H1 (cell line): ENCODE results near the gene AP3D1. TPM values are rescaled to one million over a fixed set of nuclear protein-coding genes. Genes with fewer than 3 reads are reported as not detected.
A peak's percentile ranks its signal among the peaks of the same experiment; 100 is the strongest.

ENCODE experiments used
- CTCF ChIA-PET: fragments of 300-600 bp; sonication (Branson Sonifier 250); formaldehyde crosslinking; loops from one replicate; lab custom pipeline; 2021; ENCODE audit not compliant: partially characterized antibody; lab: Charles Lee
- POLR2A ChIA-PET: fragments of 300-600 bp; sonication (Branson Sonifier 250); formaldehyde crosslinking; loops from one replicate; lab custom pipeline; 2021; ENCODE audit warnings: inconsistent platforms; ENCODE audit not compliant: partially characterized antibody; lab: Charles Lee
- DNase-seq, 2 experiments: peaks; one replicate each; pipeline versions ENCODE4 v3.0.0 to v3.0.0-alpha.2; 2010 to 2022; ENCODE audit warnings: low spot score in 2 of 2, low read depth in 1 of 2, mixed read lengths in 1 of 2
- FAIRE-seq: peaks from 2 replicates; lab custom pipeline; 2011; peaks lifted over from hg19 to GRCh38; lab: Jason Lieb, UNC
- H2AFZ ChIP-seq: 2 replicates; pipeline ENCODE4 v1.8.1; 2012; ENCODE audit warnings: low read length, inconsistent platforms
- H2AK5ac ChIP-seq: 2 replicates; pipeline ENCODE4 v1.6.1; 2013; ENCODE audit warnings: low read depth, low read length
- H2BK120ac ChIP-seq: replicated peaks from 2 replicates; pipeline ENCODE3; 2013; ENCODE audit warnings: low read depth, low read length, inconsistent platforms
- H2BK12ac ChIP-seq: 2 replicates; pipeline ENCODE4 v1.6.1; 2013; ENCODE audit warnings: low read depth, low read length
- H2BK15ac ChIP-seq: 2 replicates; pipeline ENCODE4 v1.6.1; 2013; ENCODE audit warnings: low read length
- H2BK20ac ChIP-seq: 2 replicates; pipeline ENCODE4 v1.6.1; 2013; ENCODE audit warnings: low read length
- H2BK5ac ChIP-seq: 2 replicates; pipeline ENCODE4 v1.6.1; 2013; ENCODE audit warnings: low read depth, low read length
- H3K14ac ChIP-seq: 2 replicates; pipeline ENCODE4 v1.6.1; 2013; ENCODE audit warnings: inconsistent platforms; ENCODE audit not compliant: insufficient read length
- H3K18ac ChIP-seq: 2 replicates; pipeline ENCODE4 v1.6.1; 2013; ENCODE audit warnings: low read length; ENCODE audit errors: extremely low read depth
- H3K23ac ChIP-seq: 2 replicates; pipeline ENCODE4 v1.6.1; 2013; ENCODE audit warnings: inconsistent platforms; ENCODE audit not compliant: insufficient read length
- H3K23me2 ChIP-seq: 2 replicates; pipeline ENCODE4 v1.6.1; 2013; ENCODE audit warnings: low read depth, low read length
- H3K27ac ChIP-seq: 2 replicates; pipeline ENCODE4 v1.6.1; 2011; ENCODE audit warnings: low read depth, low read length, inconsistent platforms
- H3K27me3 ChIP-seq, 4 experiments: replicated peaks in 1 of 4; 1 replicate in 1 of 4; 2 replicates in 3 of 4; pipeline versions ENCODE4 v1.6.1 to v1.8.1; 2011 to 2013; ENCODE audit warnings: low read length in 3 of 4, mild to moderate bottlenecking in 3 of 4, inconsistent platforms in 2 of 4, mixed read lengths in 2 of 4, moderate library complexity in 1 of 4; ENCODE audit not compliant: control insufficient read depth in 3 of 4, insufficient read depth in 3 of 4; ENCODE audit errors: extremely low read depth in 1 of 4
- H3K36me3 ChIP-seq, 4 experiments: 2 replicates each; pipeline versions ENCODE4 v1.6.1 to v1.8.1; 2011 to 2013; ENCODE audit warnings: mild to moderate bottlenecking in 4 of 4, low read length in 3 of 4, moderate library complexity in 2 of 4, control low read depth in 1 of 4, inconsistent platforms in 1 of 4; ENCODE audit not compliant: insufficient read depth in 4 of 4, control insufficient read depth in 2 of 4
- H3K4ac ChIP-seq: replicated peaks from 2 replicates; pipeline ENCODE3; 2013; ENCODE audit warnings: low read length, low read depth, mixed read lengths, inconsistent platforms; ENCODE audit not compliant: insufficient read length
- H3K4me1 ChIP-seq, 4 experiments: replicated peaks in 1 of 4; 1 replicate in 1 of 4; 2 replicates in 3 of 4; pipeline versions ENCODE4 v1.6.1 to v1.8.1; 2011 to 2013; ENCODE audit warnings: low read length in 3 of 4, inconsistent platforms in 2 of 4, mixed read lengths in 1 of 4; ENCODE audit not compliant: insufficient read depth in 4 of 4, control insufficient read depth in 3 of 4
- H3K4me2 ChIP-seq, 2 experiments: 2 replicates each; pipeline versions ENCODE4 v1.6.1 to v1.8.1; 2011 to 2013; ENCODE audit warnings: low read depth in 2 of 2, low read length in 2 of 2, control low read depth in 1 of 2, inconsistent platforms in 1 of 2, mild to moderate bottlenecking in 1 of 2; ENCODE audit not compliant: insufficient read depth in 1 of 2
- H3K4me3 ChIP-seq, 4 experiments: fragments of 200-600, 300-600 bp in 1 of 4; sonication (generic), shearing (Covaris generic), sonication (Bioruptor Twin) in 1 of 4; 2 replicates each; pipeline versions ENCODE4 v1.5.1 to v1.8.1; 2011 to 2016; ENCODE audit warnings: low read length in 4 of 4, low read depth in 3 of 4, control low read depth in 2 of 4, inconsistent platforms in 2 of 4, mild to moderate bottlenecking in 2 of 4, mixed read lengths in 1 of 4, moderate library complexity in 1 of 4; ENCODE audit not compliant: insufficient read depth in 2 of 4; ENCODE audit errors: extremely low read depth in 1 of 4
- H3K56ac ChIP-seq: replicated peaks from 2 replicates; pipeline ENCODE3; 2013; ENCODE audit warnings: low read depth, mild to moderate bottlenecking, mixed read lengths, low read length, inconsistent platforms; ENCODE audit not compliant: insufficient read length
- H3K79me1 ChIP-seq: 2 replicates; pipeline ENCODE4 v1.6.1; 2013; ENCODE audit warnings: low read depth, low read length, control low read depth
- H3K79me2 ChIP-seq, 2 experiments: 2 replicates each; pipeline versions ENCODE4 v1.6.1 to v1.8.1; 2012 to 2013; ENCODE audit warnings: low read length in 2 of 2, mild to moderate bottlenecking in 2 of 2, inconsistent platforms in 1 of 2; ENCODE audit not compliant: insufficient read depth in 2 of 2, control insufficient read depth in 1 of 2
- H3K9ac ChIP-seq, 4 experiments: replicated peaks in 1 of 4; 1 replicate in 1 of 4; 2 replicates in 3 of 4; pipeline versions ENCODE4 v1.6.1 to v1.8.1; 2011 to 2013; ENCODE audit warnings: low read depth in 3 of 4, low read length in 3 of 4, control low read depth in 2 of 4, mild to moderate bottlenecking in 2 of 4, moderate library complexity in 2 of 4, inconsistent platforms in 1 of 4; ENCODE audit errors: extremely low read depth in 1 of 4
- H3K9me3 ChIP-seq, 2 experiments: 2 replicates each; pipeline versions ENCODE4 v1.6.1 to v1.8.1; 2012 to 2013; ENCODE audit warnings: mild to moderate bottlenecking in 2 of 2, moderate library complexity in 2 of 2, control low read depth in 1 of 2, inconsistent platforms in 1 of 2, low read depth in 1 of 2, low read length in 1 of 2, mixed read lengths in 1 of 2; ENCODE audit not compliant: insufficient read depth in 2 of 2
- H4K20me1 ChIP-seq, 2 experiments: replicated peaks in 1 of 2; 2 replicates each; pipeline versions ENCODE3 to v1.8.1; 2011 to 2013; ENCODE audit warnings: inconsistent platforms in 2 of 2, low read length in 2 of 2, mild to moderate bottlenecking in 1 of 2; ENCODE audit not compliant: insufficient read depth in 2 of 2, control insufficient read depth in 1 of 2
- H4K5ac ChIP-seq: 2 replicates; pipeline ENCODE4 v1.6.1; 2013; ENCODE audit warnings: low read length, low read depth, mixed read lengths, inconsistent platforms; ENCODE audit not compliant: insufficient read length
- H4K8ac ChIP-seq: 2 replicates; pipeline ENCODE4 v1.8.0; 2013; ENCODE audit warnings: mild to moderate bottlenecking, moderate library complexity, low read length, inconsistent platforms; ENCODE audit not compliant: insufficient read depth; ENCODE audit errors: extremely low read depth
- H4K91ac ChIP-seq: replicated peaks from 2 replicates; pipeline ENCODE3; 2013; ENCODE audit warnings: low read length, mixed read lengths, inconsistent platforms; ENCODE audit not compliant: insufficient read length
- BRCA1 ChIP-seq: IDR thresholded peaks from 2 replicates; pipeline ENCODE4 v1.6.1; 2012; ENCODE audit warnings: low read depth, low read length, improper control_type of control experiment
- SIX5 ChIP-seq: IDR thresholded peaks from 2 replicates; pipeline ENCODE4 v1.6.1; 2011; ENCODE audit warnings: mild to moderate bottlenecking, low read depth, low read length
- WGBS, 2 experiments: shearing (Covaris generic) in 1 of 2; methylation state at CpG; one replicate each; pipeline versions ENCODE4 v1.1.6 to v1.1.7; 2013 to 2015; ENCODE audit warnings: low lambda C conversion rate in 2 of 2, mixed read lengths in 2 of 2, inconsistent platforms in 1 of 2, low coverage in 1 of 2, missing lambda C conversion rate in 1 of 2; ENCODE audit not compliant: insufficient replicate concordance in 2 of 2, insufficient coverage in 1 of 2, insufficient read length in 1 of 2; ENCODE audit errors: extremely low coverage in 1 of 2, missing lambda C conversion rate in 1 of 2; 5-methylcytosine and 5-hydroxymethylcytosine counted together
- polyA plus RNA-seq, 7 experiments: library from polyadenylated mRNA; depleted of rRNA in 3 of 7; stranded (reverse) in 5 of 7; unstranded in 2 of 7; fragments of >200 nt in 5 of 7; fragments of 200-250 nt in 2 of 7; gene quantifications; 1 replicate in 5 of 7; 2 replicates in 1 of 7; 4 replicates in 1 of 7; pipeline versions ENCODE4 v1.2.1 to v1.2.3, GENCODE V29; 2011 to 2013; ENCODE audit warnings: missing spikeins in 2 of 7, mixed read lengths in 2 of 7
- total RNA-seq: library from RNA; stranded (reverse); fragmentation: NEBNext Ultra II Directional; extraction: Animal tissue kit (Norgen Biotek cat#: 25700); gene quantifications from 2 replicates; pipeline ENCODE4 v1.2.1, GENCODE V29; 2021

AP3D1 gene
- total and polyA plus RNA-seq, 2 of the 8 experiments (the other 6 are each of a cell fraction or from before 2014, with no cell fraction given): 161 to 174 TPM

DNA sequence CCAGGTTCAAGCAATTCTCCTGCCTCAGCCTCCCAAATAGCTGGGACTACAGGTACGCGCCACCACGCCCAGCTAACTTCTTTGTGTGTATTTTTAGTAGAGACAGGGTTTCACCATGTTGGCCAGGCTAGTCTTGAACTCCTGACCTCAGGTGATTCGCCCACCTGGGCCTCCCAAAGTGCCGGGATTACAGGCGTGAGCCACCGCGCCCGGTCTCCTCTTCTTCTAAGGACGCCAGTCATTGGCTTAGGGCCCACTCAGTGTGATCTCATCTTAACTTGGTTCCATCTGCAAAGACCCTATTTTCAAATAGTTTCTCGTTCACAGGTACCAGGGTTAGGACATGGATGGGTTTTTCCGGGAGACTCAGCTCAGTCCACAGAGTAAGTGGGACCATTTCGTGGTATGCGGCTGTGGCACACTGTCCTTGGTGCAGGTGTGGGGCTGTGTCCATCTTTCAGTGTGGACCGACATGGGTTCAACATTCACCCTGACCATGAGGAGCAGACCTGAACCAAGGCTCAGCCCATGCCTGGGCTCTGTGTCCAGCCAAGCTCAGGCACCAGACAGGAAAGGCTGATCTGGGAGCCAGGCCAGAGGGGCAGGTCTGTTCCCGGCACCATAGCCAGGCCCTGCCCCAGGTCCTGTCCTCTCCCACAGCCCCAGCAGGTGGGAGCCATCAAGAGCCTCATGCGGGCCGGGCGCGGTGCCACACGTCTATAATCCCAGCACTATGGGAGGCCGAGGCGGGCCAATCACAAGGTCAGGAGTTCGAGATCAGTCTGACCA, 97.6 kb downstream of the AP3D1 start:
- peaks cover 0 to 24% (median 14%) of the 10 kb centered on the region in 4 experiments; a peak in 5 of 7 replicates for H3K4me1 ChIP-seq
- peaks cover 9 to 19% of the 10 kb centered on the region in 2 experiments; a peak in 2 of 4 replicates for H3K79me2 ChIP-seq
- H2BK120ac ChIP-seq: no peak overlapping the region
- no peak for DNase-seq
- 0 out of 2 replicates have a peak overlapping the region, but pooled peaks have one; percentile 11 for H2BK12ac ChIP-seq
- no peaks in the 10 kb centered on the region for H3K27me3 ChIP-seq
- peak overlapping the region; percentile 31; the same call in 1 of the 2 replicates for H2BK15ac ChIP-seq
- H4K20me1 ChIP-seq: peaks cover 11 to 15% of the 10 kb centered on the region in 2 experiments
- H3K4ac ChIP-seq: no peak overlapping the region
- H2AFZ ChIP-seq: no peak overlapping the region
- H3K18ac ChIP-seq: no peak overlapping the region
- no peak overlapping the region for H3K14ac ChIP-seq
- no peak overlapping the region for H2AK5ac ChIP-seq
- ChIA-PET CTCF (interaction anchor here (0.8 to 2.9 kb wide), 7 partner anchors 10 to 57 kb away, joined by 4 to 17 read pairs (median 5); no protein-coding TSS in a partner anchor), POLR2A (interaction anchor here (0.6 to 22.2 kb wide), 4 partner anchors 22 to 186 kb away, joined by 3 to 524 read pairs (median 4); no protein-coding TSS in a partner anchor)
- H3K23me2 ChIP-seq: peaks cover 4% of the 10 kb centered on the region; the same call in 1 of the 2 replicates
- H4K91ac ChIP-seq: peak overlapping the region; percentile 3
- no peaks in the 10 kb centered on the region; a peak in 1 of 8 replicates for H3K36me3 ChIP-seq
- no peak overlapping the region for H4K8ac ChIP-seq
- no peak overlapping the region for H2BK20ac ChIP-seq
- WGBS, 2 experiments: 92% methylated on average over 20 of the region's 24 CpGs; no CpG with 5 or more reads in 1 of the 2 experiments
- H3K4me3 ChIP-seq: no peak overlapping the region
- H3K9ac ChIP-seq: no peak overlapping the region
- no peak overlapping the region for H3K4me2 ChIP-seq
- H3K9me3 ChIP-seq: no peaks in the 10 kb centered on the region
- H3K23ac ChIP-seq: no peak overlapping the region
- H3K79me1 ChIP-seq: peaks cover 8% of the 10 kb centered on the region
- H3K56ac ChIP-seq: no peak overlapping the region
- H3K27ac ChIP-seq: no peak overlapping the region
- no peak for FAIRE-seq
- H4K5ac ChIP-seq: no peak overlapping the region
- H2BK5ac ChIP-seq: no peak overlapping the region
- TF ChIP-seq SIX5: no peak
- TF ChIP-seq BRCA1: no peak
